GM04503 (cell line): Measurements from ENCODE around the gene ADGRD1.
"Not testable (repeated sequence)": the region's sequence is repeated elsewhere in the genome, so short reads cannot be mapped to it uniquely, and the experiment has no call there.

Source experiments
- DNase-seq: peaks from one replicate; pipeline ENCODE4 v3.0.0-alpha.2; 2012; ENCODE audit warnings: low read depth

Gene ADGRD1

DNA sequence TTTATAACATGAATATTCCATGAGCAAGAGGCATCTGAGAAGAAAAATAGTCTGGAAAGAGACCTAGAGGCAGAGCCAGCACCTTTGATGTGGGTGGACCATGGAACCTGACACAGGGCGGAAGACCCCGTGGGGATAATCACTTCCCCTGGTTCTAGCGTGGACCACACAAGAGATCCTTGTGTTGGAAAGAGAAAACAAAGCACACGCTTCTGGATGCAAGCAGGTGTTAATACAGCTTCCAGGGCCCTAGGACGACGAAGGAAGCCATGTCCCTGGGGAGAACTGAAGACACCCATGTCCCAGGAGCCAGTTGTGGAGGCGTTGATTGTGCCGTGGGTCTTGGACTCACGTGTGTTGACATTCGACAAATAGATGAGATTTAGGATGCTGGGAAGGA, 102.9 kb downstream of the ADGRD1 start:
- DNase-seq: no peak

DNA sequence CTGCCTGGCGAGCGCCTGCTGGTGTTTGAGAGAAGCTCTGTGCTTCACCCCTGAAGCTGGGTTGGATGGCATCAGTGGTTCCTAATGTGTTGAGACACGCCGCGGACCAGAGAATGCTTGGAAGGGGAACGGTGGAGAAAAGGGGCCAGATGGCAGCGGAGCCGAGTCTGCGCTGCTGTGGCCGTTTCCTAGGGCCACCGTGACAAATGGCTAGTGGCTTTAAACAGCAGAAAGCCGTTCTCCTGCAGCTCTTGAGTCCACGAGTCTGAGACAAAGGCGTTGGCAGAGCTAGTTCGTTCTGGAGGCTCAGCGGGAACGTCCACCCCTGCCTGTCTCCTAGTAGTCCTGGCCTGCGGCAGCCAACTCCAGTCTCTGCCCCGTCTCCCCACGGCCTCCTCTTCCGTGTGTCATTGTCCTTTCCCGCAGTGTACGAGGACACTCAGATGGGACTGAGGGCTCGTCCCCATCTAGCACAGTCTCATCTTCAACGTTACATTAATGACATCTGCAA, 103.6 kb downstream of the ADGRD1 start:
- DNase-seq: no peak

DNA sequence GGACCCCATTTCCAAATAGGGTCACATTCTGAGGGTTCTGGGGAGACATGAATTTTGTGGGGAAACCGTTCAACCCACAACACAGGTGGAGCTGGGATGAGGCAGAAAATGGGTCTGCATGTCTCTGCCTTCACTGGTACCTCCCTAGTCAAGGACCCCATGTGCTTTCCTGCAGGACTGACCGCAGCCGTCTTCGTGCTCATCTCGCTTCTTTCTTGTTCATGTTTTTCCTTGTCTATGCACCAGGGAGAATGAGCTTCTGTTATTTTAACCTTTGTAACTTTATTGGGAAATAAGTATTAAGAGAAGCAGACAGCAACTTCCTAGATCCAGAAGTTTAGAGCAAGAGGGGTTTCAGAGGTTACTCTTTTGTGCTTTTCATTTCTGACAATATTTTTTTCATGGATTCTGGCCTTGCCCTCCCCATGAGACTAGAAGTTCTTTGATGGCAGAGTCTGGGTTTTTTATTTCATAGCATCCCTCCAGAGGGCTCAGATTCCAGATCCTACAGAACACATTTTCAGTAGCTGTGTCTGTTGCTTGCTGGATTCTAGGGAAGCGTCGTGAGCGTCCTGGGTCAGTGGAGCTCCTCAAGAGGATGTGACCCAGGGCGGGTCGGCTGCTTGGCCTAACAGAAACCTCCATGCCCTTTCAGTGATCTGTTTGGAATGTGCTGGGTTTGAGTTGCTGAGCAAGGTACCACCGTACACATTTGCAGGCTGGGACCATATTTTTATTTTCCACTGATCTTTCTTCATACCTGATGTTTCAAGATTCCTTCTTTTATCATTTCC, 104.2 kb downstream of the ADGRD1 start:
- DNase-seq: no peak

DNA sequence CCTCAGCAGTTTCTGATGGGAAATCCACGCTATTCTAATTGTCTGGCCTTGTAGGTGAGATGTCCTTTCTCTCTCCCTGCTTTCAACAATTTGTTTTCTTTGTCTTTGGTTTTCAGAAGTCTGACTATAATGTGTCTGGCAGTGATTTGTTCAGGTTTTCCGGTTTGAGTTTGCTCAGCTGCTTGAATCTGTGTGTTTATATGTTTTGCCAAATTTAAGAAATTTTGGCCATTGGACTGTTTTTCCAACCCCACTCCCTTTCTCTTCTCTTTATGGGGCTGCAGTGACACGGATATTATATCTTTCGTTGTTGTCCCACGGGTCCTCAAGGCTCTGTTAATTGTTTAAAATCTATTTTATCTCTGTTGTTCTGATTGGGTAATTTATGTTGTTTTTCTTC, 105.0 kb downstream of the ADGRD1 start:
- no peak for DNase-seq

DNA sequence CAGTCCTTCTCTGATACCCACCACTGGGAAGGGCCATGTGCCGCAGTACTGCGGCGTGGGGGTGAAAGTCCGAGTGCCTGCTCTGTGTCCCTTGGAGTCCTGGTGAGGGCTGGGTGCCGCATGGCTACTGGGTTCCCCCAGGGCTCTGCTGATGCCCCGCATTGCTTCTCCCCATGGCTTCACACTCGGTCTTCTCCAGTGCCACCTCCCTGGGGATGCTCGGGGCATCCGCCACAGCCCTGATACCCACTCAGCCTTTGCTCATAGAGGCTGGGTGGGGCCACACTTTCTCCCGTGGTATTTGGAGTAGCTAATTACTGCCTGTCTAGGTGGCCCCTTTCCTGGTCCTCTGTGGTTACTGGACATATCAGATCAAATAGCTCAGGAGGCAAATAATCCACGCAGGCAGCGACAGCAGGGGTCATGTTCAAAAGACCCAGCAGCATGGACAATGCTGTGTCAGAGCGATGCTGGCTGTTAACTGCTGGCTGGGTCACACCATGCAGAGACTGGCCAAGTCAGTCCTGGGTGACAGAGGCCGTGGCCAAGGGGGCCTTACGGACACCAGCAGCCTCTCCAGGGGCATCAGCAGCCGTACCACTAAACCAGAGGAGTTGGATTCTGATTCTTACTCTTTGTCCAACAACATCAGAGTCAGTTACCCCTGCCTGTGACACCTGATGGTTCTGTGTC, 106.5 kb downstream of the ADGRD1 start:
- DNase-seq: no peak

DNA sequence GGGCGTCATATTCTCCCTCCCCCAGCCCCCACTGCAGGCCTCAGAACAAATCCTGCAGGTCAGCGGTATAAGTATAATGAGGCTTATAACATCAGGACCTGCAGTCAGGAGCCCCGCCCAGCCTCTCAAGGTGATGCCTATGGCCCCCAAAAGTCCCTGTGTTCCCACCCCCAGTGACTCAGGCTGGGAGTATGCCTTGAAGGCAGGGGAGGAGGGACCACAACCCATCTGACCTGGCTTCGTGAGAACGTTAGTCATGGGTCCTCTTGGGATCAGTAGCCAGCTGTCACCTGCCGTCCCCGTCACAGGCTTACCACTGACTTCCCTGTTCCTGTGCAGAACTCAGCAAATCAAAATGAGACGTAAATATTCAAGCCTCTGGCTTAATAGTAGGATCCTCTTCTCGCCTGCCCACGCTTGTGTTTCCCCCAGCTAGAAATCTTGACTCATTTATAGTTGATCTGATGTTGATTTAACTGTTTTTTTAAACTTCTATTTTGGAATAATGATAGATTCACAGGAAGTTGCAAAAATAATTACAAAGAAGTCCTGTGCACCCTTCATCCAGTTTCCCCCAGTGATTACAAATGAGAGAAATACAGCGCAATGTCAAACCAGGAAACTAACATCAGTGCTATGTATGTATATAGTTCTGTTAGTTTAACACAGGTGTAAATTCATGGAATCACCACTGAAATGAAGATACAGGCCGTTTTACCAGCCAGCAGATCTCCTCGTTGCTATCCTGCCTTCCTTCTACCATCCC, 107.5 kb downstream of the ADGRD1 start:
- DNase-seq: no peak

DNA sequence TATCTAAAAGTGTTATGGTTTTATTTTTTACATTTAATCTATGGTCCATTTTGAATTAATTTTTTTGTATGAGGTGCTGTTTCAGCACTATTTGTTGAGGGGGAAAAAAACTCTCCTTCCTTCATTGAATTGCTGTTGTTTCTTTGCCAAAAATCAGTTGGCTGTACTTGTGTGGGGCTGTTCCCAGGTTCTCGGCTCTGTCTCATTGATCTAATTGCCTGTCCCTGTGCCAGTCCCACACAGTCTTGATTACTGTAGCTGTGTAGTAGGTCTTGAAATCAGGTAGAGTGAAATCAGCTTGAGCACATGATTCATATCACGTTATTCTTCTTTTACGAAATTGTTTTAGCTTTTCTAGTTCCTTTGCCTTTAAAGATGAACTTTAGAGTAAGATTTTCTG, 109.7 kb downstream of the ADGRD1 start:
- no peak for DNase-seq

DNA sequence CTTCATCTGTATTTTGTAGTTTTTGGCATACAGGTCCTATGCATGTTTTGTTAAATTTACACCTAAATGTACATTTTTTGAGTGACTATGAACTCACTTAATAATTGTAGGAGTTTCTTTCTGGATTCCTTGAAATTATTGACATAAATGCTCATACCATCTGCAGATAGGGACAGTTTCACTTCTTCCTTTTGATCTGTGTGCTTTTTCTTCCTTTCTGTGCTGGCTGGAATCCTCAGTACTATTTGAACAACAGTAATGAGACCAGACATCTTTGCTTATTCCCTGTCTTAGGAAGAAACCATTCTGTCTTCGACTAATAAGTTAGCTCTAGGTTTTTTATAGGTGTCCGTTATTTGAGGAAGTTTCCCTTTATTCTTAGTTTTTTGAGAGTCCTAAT, 110.3 kb downstream of the ADGRD1 start:
- no peak for DNase-seq

DNA sequence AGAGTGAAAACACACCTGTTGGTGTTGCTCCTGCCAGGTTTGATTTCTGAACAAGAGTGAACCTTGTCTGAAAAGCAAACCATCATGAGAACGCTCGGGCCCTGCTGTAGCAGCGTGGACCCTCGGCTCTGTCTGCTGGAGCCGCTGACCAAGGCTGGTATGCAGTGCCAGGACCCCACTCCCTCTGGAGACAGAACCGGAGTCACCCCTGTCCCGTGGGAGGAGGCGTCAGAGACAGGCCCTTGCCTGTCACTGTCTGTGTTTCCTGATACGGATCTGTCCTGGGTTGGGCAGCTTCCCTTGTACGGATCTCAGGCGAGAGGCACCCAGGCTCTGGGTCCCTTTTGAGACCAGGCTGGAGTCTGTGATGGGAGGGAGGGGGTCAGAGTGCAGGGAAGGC, 111.6 kb downstream of the ADGRD1 start:
- no peak for DNase-seq

DNA sequence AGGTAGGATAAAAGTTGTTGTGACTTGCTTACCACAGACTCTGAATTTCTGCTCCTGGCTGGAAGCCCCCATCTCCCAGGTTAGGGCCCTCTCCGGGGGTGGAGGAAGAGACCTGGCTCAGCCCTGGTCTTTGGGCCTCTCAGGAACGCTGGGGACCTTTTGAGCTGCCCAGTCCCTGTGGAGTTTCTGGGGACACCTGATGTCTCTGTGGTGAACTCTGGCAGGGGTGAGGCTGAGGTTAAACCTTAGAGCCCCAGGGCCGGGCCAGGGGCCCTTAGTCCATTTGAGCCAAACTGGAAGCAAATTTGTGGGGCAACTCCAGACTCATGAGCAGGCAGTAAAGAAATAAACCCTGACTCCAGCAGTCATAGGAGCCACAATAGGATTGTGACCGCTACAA, 112.1 kb downstream of the ADGRD1 start:
- DNase-seq: no peak

DNA sequence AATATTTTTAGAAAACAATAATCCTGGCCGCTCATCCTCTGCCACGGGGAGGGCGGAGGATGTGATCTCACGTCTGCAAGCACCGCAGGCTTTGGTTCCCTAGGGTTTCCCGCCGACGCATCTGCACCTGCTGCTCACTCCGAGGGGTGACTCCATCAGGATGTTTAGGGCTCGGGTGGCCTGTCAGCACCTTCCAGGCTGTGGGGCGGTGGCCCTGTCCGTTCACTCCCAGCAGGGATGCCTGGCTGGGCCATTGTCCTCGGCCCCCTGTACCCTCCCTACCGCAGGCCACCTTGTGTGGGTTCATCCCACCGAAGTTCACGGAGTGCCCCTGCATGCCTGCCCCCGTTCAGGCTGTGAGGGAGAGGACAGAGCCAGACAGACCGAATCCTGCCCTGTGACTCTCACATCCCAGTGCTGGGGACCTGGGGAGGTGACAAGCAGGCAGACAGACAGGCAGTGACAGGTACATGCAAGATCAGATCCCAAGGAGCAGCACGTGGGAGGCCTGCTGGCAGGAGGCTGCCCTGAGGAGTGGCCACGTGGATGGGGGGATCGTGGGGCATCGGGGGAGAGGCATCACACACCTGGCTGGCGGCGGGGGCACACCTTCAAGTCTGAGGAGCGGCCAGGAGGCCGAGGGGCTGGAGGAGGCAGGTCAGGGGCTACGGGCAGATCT, 112.6 kb downstream of the ADGRD1 start:
- no peak for DNase-seq

DNA sequence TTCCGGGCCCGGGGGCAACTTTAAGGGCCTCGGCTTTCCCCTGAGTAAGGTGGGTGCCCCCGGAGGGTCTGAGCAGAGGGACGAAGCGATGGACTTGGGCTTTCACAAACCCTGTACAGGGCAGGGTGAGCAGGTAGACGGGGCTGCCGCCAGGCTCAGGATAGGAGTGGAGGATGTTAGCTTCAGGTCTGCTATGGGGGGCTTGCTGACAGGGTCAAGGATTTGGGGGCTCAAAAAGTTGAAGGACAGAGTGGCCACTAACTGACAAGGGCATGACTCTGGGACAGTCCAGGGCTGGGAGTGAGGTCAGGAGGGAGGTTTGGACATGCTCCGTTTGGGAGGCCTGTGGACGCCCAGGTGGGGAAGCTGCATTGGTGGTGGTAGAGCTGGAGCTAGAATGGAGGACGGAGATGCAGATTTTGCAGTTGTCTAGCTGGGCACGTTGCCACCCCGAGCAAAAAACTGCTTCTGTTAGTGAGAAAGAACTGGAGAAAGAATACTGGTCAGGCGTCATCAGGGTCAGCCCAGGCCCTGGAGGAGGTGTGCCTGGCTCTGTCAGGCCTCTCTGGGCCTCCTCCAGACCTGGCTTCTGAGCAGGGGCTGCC, 113.3 kb downstream of the ADGRD1 start:
- no peak for DNase-seq

DNA sequence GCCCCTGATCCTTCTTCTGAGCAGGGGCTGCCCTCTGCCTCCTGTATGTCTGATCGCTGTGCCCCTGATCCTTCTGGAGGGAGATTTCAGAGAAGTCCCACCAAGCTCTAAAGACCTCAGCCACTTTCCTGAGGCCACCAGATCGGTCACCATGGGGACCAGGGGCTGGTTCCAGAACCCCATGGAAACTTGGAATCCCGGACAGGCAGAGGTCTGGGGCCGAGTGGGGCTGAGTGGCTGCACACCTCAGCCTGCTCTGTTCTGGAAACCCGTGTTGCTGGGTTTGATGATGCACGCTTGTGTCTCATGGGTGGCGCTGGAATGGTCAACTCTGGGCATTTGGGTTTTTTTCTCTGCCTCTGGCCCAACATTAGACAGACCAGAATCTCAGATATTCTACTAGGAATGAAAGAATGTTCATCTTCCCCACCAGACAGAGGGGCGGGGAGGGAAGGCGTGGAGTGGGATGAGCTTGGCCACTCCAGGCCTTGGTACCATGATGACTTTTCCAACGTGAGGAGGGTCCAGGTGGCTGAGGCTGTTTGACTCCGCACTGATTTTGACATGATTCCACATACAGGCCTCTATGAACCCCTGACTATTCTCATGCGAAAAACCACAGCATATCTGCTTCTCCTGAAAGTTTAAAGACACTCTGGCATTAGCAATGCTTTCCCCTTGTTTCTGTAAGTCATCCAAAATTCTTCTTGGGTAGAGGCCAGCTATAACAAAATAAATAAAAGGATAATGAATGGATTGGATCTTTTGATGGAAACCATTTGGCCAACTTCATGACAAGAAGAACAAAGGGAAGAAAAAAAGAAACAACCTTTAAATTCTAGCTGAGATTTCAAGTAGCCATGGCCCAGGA, 114.5 kb downstream of the ADGRD1 start:
- no peak for DNase-seq

DNA sequence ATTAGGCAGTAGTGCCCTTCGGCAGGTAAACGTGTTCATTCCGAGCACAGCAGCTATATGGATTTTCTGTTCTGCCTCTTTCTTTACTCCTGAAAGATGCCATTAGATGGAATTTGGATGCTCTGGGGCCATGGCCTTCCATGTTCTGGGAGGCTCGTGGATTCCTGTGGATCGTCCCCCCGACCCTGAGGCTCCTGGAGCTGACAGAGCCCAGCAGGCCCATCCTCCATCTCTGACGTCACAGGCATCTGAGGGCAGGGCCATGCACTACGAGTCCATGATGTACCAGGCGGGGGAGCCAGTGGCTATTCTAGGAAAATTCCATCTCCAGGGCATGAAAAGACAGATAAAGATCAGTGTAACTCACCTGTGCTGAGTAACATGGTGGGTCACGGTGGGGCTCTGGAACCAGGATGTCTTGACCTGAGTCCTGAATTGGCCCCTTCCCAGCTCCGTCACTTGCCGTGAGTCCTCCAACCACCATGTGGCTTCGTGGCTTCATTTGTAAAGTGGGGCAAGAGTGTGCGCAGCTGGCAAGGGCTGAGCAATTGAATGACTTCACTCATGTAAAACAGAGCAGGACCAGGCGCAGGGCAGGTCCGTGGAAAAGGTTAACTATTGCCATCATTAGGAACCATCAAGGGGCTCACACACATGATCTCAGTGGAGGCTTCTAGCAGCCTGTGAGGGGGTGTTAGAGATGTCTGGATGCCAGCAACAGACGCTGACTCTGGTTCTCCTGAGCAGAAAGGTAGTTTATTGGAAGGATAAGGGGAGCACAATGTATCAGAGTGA, 115.4 kb downstream of the ADGRD1 start:
- DNase-seq: not testable (repeated sequence)

DNA sequence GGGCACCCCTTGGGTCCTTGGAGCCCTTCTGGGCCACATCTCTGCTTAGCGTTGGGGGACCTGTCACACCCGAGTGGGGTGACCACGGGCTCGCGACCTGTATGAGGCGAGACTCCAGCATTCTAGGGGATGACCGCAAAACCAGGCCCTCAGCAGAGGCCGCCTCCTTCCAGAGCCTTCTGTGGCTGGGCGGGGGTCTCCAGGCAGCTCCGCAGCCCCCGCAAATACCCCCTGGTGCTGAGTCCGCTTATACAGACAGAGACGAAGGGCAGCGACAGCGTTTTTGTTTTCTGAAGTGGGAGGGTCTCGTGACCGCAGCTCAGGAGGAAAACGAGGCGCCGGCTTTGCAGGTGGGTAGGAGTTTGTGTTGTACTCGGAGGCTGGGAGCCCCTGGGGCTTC, 116.4 kb downstream of the ADGRD1 start:
- not testable (repeated sequence) for DNase-seq

DNA sequence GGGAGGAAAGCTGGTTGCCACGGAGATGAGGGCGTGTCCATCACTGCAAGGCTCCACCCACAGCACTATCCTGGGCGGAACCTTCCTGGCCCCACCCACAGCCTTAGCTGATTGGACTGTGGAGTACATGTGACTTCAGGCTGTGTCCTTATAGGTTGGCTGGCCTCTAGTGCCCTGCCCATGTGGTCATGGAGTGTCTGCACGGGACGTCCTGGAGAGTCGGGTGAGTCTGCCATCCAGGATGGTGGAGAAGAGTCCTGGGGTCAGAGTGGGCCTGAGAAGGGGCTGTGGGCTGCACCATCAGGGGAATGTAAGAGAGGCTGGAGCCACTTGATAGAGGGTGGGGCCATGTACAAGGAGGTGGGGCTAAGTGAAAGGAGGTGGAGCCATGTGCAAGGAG, 117.0 kb downstream of the ADGRD1 start:
- not testable (repeated sequence) for DNase-seq

DNA sequence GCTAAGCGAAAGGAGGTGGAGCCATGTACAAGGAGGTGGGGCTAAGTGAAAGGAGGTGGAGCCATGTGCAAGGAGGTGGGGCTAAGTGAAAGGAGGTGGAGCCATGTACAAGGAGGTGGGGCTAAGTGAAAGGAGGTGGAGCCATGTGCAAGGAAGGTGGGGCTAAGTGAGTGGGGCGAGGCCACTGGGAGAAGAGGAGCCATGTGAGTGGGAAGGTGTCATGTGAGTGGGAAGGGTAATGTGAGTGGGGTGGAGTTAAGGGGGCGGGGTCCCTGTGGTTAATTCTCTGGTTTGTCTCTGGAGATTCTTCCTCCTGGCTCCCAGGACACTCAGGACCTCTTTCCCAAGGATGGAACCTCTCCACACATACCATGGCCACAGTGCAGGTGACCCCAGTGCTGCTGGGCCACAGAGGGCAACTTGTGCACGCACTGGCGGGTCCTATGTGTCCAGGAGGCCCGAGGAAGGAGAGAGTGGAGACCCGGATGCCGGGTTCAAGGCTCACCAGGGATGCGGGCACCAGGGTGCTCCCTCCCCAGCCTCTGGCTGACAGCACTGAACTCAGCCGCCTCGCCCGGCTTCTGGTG, 117.6 kb downstream of the ADGRD1 start:
- DNase-seq: not testable (repeated sequence)

DNA sequence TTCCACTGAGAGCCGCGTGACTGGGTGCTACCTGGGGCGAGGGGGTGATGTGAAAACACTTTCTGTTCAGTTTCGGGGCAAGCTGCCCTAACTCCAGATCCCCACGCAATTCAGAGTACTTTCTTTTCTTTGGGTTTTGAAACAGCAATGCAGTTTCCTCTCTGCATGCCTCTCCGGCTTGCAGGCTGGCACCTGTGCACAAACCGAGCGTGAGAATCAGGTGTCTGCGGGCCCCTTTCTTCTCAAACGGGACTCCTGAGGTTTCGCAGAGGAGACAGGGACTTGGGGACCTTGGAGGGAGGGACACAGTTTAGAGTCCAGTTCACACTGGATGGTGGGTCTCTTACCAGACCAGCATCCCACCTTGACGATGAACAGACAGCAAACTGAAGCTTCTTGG, 118.2 kb downstream of the ADGRD1 start:
- not testable (repeated sequence) for DNase-seq

DNA sequence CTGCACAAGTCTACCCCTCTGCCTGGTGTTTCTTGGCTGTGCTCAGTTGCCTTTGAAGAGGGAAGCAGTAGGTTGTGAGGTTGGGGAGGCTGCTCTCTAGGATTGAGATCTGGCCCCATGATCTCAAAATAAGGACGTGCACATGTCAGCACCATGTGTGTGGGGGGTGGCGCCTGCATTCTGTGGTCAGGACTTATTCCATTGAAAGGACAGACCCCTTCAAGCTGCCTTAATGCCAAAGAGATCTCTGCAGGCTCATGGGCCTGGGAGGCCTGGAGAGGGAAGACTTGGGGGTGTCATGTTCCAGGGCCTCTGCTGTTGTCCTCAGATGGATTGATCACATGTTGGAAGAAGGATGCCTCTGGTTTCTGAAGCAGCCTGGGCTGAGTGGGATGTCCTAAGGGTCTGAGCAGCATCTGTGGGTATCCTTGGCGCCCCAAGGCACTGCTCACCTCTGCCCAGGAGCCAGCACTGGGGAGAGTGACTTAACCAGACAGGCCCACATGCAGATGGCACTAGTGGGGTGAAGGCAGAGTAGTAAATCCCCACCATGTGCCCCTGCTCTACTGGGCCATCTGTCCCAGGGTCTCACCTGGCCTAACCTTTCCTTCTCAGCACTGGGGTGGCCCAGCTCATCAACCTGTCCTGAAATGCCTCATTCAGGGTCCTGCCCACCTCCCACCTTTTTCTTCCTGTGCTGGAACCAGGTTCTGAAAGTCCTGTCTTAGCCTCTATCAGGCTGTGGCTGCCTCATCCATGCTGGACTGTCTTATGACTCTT, 118.9 kb downstream of the ADGRD1 start:
- no peak for DNase-seq
